C4-2B (cell line): ENCODE measurements around the gene PPP1R36.

Experiments used
- CTCF ChIP-seq: fragments of 450-650 bp; conservative IDR thresholded peaks from 2 replicates; pipeline ENCODE4 v1.5.1; 2017; ENCODE audit warnings: mild to moderate bottlenecking
- ZFX ChIP-seq: fragments of 450-650 bp; IDR thresholded peaks from 2 replicates; pipeline ENCODE4 v1.6.1; 2017

- TF ChIP-seq CTCF (no peak), ZFX (no peak)
Measured at GRCh38 chr14:64561631-64562030, 11.9 kb downstream of the PPP1R36 start.
